AG08396 (cell line): Measurements from ENCODE around the gene ISG20L2.

Experiments used
- DNase-seq: peaks from one replicate; pipeline ENCODE4 v3.0.0; 2012; ENCODE audit warnings: low spot score, mixed read lengths

ISG20L2 gene

DNA sequence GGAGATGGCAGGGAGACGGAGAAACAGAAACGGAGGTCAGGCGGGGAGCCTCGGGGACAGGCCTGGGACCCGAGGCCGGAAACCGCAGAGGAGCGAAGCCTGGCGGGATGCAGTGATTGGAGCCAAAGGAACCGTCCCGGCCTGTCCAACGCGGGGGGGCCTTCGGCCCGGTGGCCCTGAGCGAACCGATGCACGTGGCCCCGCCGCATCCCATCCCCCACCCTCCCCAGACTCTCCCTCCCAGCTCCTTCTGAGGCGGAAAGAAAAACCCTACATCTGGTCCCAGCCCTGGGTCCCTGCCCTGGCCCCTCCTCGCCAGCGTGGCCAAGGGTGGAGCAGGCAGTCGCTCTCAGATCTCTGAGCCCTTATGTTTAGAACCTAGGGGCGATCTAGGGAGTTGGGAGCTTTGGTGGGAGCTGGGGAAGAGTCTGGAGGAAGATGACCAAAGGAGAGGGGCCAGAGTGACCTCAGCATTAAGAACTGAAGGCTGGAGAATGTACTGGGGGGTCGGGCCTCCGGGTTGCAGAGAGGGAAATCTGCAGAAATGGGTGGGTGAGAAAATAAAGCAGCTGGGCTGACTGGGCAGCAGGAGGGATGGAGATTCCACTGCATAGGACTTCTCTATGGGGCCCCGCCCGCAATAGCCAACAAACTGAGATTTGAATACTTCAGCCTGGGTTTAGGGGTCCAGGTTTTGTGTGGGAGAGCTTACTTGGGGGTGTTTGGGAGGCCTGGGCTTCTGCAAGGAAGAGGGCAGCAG, 21.7 kb downstream of the ISG20L2 start:
- peak; percentile 64 for DNase-seq

DNA sequence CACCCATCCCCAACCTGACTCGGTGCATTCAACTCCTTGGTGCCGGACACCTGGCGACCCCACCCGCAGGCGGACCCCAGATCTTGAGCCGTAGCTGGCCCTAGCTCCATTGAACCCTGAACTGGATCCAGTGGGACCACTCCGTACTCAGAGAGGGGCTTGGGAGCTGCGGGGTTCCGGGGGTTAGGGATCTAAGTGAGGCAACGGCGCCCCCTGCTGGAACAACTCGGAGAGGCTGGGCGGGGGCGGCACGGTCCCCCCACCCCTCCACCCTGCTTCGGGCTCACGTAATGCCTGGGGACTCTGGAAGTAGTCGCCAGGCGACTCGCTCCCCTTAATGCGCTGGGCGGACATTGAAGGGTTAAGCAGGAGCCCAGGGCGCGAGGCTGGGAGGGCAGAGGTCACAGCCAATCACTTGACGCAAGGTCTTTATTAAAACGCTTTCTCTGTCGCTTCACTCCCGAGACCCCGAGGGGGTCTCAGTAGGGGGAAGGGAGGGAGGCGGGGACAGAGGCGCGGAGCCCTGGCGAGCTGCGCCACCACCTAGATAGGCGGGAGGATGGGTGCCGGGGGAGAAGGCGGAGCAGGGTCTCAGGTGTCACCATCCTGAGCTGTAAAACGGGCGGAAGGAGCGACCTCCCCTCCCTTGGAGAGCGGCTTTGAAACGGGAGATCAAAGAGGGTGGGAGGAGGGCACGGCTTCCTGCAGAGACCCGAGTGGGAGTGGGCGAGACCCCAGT, 22.5 kb downstream of the ISG20L2 start:
- DNase-seq = peak; percentile 80

DNA sequence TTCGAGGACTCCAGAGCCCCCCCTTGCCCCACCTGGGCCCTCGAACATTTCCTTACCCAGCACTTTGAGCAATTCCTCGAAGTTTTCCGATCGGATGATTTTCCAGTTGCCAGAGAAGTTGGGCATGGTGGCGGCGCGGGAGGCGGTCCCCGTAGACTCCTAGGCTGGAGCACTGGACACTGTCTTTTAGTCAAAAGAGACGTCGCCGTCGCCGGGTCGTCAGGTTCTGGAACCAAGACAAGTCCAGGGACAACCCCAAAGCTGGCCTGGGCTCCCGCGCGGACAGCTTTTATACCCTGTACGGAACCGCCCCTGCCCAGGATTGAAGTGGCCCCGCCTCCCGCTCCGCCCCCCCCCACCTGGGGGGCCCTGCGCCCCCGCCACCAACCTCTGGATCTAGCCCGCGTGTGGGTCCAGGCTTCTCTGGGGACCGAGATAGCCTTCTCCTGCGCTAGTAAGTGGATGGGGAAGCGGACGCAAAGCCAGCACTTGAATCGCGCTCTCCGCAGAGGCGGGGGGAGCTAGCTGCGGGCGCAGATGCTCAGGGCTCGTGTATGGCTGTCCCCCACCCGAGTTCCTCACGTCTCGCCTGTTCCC, 23.1 kb downstream of the ISG20L2 start, which contains the start of gene CRABP2:
Gene CRABP2, minus strand, starts transcription at position 263 of the 597 bp plus-strand sequence. Its CDS starts 137 bp downstream, at position 126.
- DNase-seq = peak; percentile 39

DNA sequence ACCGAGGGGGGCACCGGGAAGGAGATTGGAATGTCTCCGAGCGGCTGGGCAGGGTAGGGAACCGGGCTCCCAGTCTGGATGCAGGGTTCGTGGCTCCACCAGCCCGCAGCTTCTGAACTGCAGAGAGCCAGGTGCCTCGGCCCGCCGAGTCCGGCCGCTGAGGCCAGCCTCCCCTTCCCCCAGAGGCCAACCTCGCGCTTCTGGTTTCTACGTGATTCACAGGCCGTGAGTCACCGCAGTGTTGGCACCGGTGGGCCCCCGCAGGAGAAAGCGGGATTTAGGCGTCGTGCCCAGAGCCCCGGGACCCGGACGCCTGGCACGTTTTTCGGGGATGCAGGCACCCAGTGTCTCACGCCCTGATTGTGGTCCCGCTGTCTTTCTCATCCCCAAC, 23.6 kb downstream of the ISG20L2 start:
- DNase-seq = peak; percentile 70

DNA sequence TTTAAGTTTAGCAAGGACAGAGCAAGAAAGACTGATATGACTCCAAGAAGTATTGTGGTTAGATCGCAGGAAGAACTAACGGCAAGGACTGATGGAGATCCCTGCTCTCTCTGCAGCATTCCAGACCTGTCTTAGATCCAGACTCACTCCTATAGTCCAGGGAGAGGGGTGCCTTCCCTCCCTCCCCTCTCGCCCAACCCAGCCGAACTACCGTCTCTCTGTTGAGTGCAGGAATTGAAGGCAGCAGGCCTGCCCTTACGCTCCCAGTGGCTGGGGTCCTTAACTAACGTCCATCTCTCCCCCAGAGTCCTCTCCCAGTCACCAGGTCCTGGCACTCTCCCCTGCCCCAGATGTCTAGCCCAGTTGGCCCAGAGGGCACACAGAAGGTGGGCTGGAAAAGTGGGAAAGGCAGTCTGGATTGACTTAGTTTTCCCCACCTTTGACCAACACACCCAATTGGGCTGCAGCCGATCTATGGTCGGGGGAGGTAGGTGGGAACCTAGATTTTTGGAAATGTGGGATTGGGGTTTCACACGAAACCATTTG, 24.3 kb downstream of the ISG20L2 start:
- no peak for DNase-seq

DNA sequence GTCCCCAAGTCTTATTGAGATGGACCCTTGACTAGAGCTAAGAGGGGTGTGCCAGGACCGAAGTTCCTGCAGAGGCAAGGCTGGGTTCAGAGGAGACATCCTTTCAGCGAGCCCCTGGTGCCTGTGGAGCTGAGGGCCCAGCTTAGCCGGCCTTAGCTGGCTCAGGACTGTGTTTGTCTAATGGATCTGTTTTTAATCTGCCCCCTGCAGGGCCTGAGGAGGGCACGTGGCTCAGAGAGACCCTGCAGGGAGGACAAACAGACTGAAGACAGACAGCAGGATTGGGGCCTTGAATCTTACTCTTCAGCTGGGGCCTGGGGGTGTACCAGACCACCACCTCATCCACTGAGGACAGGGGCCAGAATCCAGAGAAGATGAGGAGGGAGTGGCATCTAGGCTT, 24.8 kb downstream of the ISG20L2 start:
- DNase-seq = no peak

DNA sequence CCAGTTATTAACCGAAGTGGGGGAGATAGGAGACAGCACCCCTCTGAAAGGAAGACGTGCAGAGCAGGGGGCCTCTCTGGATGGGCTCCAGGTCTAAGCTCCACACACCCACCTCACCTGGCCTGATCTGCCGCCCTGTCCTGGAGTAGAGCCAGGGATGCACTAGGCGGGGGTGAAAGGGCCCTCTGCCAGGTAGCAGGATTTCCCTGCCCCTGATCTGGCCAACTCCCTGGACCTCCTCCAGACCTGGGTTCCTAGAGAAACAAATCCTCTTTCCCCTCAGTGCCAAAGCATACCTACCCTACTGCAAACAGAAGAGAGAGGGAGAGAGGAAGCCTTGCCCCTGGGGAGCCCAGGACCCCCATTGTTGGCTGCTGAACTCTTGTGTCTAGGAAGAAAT, 25.2 kb downstream of the ISG20L2 start:
- DNase-seq = no peak

DNA sequence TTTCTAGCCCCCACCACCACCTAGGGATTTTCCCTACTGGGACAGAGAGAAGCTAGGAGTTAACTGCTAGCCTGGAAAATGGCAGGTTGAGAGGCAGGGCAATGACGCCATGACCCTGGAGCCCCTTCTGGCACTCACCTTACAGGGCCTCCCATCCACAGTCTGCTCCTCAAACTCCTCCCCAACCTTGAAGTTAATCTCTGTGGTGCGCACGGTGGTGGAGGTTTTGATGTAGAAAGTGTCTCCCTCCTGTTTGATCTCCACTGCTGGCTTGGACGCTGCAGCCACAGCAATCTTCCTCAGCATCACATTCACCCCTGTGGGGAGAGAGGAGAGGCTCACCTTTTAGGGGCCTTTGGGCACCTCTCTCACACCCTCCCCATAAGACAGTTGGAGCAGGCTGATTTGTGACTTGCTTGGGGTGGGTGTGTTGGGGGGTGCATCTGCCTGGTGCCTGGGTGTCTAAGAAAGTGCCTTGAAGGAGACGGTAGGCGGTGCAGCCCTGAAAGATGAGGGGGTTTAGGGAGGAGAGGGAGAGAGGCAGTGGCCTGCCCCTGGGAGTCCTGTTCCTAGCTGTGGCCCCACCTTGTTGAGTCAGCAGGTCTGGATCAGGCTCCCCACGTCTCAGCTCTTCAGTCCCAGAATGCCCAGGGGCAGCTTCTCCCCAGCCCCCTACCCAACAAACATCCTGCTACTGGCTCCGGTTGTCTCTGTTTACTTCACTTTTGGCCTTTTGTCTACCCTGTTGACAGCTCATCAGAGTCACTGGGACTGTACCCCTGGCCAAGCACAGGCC, 27.6 kb downstream of the ISG20L2 start:
- no peak for DNase-seq

DNA sequence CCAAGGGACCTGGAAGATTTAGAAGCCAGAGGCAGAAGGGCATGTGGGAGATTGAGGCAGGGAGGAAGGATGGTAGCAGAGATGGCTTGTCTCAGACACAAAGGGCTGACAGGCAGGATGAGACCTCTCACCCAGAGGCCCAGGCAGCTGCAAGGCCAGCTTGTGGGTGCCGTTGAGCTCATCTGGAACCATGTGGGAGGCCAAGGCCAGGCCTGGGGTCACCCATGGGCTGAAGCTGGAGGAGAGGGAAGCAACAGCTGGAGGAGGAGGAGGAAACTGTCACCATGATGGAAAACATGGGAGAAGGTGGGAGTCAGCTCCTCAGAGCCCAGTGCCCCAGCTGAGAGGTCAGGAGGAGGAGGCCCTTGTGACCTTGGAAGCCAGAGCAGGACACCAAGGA, 29.6 kb downstream of the ISG20L2 start:
- DNase-seq = no peak

DNA sequence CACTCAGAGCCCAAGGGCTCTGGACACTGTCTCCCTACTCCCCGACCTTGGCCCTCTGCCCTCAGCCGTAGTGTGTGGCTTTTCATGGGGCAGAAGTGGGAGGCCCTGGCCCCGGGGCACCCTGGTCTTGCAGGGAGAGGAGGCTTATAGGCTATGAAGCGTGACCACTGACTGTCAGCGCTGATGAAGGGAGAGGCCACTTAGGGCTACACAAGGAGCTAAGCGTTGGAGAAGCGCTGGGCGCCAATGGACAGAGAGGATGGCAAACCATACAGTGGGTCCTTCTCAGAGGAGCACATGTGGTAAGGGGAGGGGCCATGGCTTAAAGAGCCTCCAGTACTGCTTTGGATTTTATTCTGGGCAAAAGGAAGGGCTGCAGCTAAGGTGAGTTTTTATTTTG, 31.1 kb downstream of the ISG20L2 start:
- DNase-seq = no peak

DNA sequence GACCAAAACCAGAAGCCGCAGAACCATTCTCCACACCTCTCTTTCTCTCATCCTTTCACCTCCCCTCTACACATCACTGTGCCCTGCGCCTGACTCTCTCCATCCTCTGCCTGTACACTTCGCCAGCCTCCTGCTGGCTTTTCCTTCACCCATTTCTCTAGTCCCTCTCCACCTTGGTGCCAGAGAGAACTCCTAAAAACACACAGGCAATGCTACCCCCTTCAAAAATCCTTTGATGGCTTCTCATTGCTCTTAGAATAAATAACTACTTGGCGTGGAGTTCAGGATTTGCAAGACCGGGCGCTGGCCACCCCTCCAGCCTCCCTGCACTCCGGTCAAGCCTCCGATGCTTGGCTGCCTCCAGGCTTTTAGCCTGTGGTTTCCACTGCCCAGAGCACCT, 31.8 kb downstream of the ISG20L2 start:
- DNase-seq = no peak

DNA sequence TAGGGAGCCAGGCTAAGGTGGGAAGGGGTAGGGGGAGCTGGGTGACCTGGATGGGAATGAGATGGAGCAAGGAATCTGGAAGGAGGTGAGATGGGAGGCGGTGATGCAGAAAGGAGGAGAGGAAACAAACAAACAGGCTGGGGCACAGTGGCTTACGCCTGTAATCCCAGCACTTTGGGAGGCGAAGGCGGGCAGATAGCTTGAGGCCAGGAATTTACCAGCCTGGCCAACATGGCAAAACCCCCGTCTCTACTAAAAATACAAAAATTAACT, 33.9 kb downstream of the ISG20L2 start:
- DNase-seq = no peak

DNA sequence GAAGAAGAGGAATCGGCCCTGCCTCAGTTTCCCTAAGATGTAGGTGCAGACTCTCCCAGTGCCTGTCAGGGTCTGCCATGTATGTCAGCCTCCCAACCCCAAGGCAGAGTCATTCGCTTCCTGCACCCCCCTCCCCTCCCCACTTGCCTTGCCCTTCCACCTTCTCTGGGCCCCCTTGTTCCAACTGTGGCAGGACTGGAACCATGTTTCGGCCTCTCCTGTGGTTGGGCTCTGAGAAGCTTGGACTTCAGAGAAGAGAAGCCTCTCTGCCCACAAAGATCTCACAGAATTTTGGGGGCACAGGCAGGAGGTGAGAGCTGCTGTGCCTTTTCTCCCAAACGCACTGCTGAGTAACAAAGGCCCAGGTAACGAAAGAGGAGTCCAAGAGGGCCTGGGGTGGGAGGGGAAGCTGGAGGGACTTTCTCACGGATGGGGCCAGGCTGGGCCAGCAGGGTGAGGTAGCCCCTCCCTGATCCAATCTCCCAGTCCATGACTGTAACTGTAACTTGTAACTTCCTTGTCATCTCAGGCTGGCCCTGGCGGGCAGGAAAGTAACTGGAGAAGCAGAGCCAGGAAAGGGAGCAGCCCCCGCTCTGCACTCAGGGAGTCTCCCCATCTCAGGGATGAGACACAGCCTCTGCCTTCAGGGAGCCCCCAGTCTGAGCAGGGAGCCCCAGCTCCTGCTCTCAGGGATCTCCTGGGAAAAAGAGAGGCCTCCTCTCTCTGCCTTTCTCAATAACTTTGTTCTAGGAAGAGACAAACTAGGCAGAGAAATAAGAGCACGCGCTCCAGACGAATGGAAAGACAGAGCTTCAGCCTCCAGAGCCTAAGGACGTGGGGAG, 34.5 kb downstream of the ISG20L2 start:
- DNase-seq = no peak

DNA sequence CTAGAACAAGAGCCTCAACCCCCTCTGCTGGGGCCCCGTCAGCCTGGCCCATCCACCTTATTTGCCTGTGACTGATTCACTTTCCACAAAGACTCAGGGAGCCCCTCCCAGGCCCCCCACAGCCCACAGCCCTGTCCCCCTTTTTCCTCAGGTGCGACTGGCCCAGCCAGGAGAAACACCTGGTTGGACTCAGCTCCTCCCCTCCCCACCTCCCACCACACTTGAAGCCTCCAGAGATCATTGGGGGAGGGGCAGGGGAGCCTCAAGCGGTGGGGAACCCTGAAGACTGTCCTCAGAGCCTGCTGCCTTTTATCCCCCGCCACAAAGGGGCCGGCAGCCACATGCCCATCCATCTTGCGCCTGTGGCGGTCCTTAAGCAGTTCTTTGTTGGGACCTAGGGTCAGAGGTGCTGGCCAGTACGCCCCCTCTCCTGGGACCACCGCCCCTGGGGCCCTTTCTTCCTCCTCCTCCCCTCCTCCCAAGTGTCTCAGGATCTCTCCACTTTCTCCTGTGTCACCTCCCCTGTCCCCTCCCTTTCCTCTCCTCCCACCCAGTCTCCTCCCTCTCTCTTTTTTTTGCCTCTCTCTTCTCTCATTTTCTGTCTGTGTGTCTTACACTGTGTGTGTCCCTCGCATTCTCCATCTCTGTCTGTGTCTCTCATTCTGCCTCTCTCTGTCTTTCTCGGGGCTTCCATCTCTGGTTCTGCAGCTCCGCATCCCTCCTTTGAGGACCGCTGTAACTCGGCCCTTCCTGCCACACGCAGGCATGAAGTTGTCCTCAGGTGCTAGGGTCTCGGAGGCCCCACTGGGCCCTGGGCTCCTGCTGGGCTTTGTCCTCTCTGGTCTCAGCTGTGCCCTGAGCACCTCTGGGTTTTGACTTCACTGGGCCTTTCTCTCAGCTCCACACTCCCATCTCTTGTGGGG, 35.4 kb downstream of the ISG20L2 start:
- DNase-seq = no peak

DNA sequence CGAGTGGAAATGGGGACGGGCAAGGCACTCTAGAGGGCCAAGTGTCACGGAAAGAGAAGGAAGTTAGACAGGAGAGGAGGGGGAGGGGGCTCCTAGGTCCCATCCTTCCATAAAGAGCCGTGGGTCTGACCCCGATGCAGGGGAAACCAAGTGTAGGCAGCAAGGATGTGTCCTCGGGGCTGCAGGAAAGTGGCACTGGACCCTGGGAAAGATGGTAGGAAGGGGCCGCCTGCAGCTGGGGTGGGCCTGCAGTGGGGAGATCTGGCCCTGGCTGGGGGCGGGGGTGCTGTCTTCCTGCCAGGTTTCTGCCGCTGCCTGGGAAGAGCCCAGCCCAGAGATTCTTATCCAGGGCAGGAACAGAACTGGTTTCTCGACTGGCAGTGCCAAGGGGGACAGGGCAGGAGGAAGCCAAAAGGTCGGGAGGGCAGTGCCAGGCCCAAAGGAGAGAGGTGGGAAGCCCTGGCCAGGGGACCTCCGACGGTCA, 36.1 kb downstream of the ISG20L2 start:
- no peak for DNase-seq

DNA sequence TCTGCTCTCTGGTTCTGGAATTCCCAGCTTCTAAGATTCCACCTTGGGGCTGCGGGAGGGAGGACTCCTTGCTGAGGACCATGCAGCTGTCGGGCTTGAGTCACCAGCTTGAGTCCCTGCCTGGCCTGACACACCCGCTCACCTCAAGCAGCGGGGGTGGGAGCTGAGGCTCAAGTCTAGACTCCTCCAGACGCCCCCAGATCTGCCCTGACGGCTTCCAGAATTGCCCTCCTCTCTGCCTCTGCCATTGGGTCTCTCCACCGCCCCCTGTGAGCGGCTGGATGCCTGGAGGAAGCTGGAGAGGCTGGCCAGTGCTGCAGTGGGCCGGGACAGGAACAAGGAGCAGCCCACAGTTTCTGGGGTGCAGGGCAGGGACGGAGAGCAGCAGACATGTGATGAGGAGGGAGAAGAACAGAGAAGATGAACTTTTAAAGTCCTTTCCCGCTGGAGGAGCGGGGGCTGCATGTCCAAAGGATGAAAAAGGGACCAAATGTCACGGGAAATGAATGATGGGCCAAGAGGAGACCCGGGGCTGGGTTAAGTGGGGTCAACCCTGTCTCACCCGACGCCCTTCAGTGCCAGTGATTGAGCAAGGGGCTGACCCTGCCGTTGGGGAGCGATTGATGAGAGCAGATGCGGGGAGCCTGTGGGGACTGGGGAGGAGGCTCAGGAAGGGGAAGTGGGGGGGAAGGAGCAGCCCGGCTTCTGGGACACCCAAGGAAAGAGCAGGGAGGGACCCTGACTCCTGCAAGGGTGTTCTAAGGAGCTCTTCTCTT, 36.7 kb downstream of the ISG20L2 start:
- DNase-seq = no peak

DNA sequence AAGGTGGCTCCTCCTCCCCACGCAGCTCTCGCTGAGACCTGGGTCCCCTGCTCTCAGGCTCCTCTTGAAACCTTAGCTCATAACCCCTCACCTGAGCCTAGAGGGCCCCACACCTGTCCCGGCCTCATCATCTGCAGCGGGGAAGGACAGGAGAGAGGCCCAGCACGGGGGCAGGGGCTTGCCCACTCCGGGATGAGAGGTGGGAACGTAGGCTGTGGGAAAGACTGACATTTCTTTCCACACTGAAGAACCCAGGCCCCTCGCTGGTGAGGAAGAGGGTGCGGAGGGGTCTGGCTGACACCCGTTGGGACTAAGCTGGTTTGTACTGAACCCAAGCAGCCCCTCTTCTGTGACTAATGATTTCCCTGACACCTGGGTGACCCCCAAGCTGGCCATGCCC, 37.4 kb downstream of the ISG20L2 start:
- DNase-seq = no peak

DNA sequence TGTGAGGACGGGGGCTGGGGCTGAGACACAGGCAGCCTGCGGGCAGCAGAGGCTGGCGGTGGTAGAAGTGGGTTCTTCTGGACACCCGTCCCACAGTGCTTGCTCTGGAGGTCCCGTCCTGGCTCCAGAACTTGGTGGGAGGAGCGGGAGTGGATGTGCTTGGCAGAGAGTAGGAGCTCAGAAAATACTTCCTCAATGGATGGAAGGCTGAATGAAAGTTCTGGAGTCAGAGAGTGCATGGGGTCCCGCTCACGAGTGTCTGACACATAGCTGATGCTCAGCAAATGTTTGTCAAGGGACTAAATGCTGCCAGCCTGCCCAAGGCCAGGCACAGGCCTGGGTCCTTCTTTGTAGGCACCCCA, 37.9 kb downstream of the ISG20L2 start:
- no peak for DNase-seq

DNA sequence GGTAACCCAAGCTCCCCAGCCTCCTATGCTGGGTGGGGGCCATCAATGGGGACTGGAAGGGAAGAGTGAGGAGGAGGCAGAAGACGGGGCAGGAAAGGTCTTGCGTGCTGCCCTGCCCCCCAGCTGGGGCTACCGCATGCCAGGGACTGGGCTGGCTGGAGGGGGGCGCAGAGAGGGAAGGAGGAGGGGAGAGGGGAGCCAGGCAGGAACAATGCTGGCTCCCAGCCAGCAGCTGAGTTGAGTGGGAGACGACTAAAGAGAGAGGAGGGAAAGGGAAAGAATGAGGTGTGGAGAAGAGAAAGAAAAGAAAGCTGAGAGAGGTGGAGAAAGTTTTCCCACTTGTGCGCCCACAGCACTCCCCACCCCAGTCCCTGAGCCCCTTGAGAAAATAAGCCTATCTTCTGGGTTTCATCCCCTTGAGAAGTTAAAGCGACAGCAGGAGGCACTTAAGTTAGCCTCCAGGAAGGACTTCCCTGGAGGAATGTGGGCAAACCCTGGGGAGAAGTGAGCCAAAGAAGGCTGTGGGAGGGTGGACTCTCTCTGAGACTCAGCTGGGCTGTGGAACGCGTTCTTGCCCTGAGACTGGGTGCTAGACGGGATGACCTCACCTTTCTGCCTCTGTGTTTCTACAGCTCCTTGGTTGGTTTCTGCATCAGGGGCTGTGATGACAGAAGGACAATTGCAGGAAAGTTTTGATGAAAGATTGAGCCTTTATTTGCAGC, 38.5 kb downstream of the ISG20L2 start:
- no peak for DNase-seq
